K562 (cell line): ENCODE data around the gene CNDP2. TPM values are rescaled to one million over a fixed set of nuclear protein-coding genes. Genes with fewer than 3 reads are reported as not detected.

Source experiments
- ARID2 ChIP-seq: fragments of 450-650 bp; IDR thresholded peaks from 2 replicates; pipeline ENCODE4 v1.6.1; 2017; ENCODE audit warnings: antibody characterized with exemption, mild to moderate bottlenecking
- CBFA2T3 ChIP-seq: fragments of 450-650 bp; IDR thresholded peaks from 2 replicates; pipeline ENCODE4 v1.6.1; 2017
- ESRRB ChIP-seq: fragments of 250-450 bp; sonication (Bioruptor Pico); IDR thresholded peaks from 2 replicates; pipeline ENCODE4 v1.5.0; 2020; ENCODE audit warnings: mild to moderate bottlenecking, moderate library complexity, borderline replicate concordance
- HNRNPL ChIP-seq: fragments of 200-400 bp; formaldehyde crosslinking; IDR thresholded peaks from 2 replicates; pipeline ENCODE4 v1.6.1; 2017; ENCODE audit warnings: low read depth, mild to moderate bottlenecking, low read length
- HOMEZ ChIP-seq: fragments of 250-450 bp; sonication (Bioruptor Pico); IDR thresholded peaks from 2 replicates; pipeline ENCODE4 v1.4.0; 2020; ENCODE audit warnings: mild to moderate bottlenecking, moderate library complexity
- NCOA1 ChIP-seq: fragments of 450-650 bp; IDR thresholded peaks from 2 replicates; pipeline ENCODE4 v1.6.1; 2016; ENCODE audit warnings: low read depth
- SAFB ChIP-seq: fragments of 200-400 bp; formaldehyde crosslinking; IDR thresholded peaks from 2 replicates; pipeline ENCODE4 v1.6.1; 2017; ENCODE audit warnings: low read depth, low read length, borderline replicate concordance
- SNAPC5 ChIP-seq: fragments of 250-450 bp; sonication (Bioruptor Pico); IDR thresholded peaks from 2 replicates; pipeline ENCODE4 v1.8.0; 2021; ENCODE audit warnings: moderate library complexity, mild to moderate bottlenecking, inconsistent platforms
- STAT5A ChIP-seq: IDR thresholded peaks from 2 replicates; pipeline ENCODE4 v1.6.1; 2012; ENCODE audit warnings: low read length, inconsistent platforms, borderline replicate concordance
- YY1 ChIP-seq, 3 experiments: IDR thresholded peaks; 2 replicates each; pipeline ENCODE4 v1.6.1; 2011; ENCODE audit warnings: low read length in 2 of 3, mild to moderate bottlenecking in 2 of 3, moderate library complexity in 2 of 3, borderline replicate concordance in 1 of 3, control low read depth in 1 of 3, low read depth in 1 of 3; ENCODE audit not compliant: insufficient read depth in 3 of 3, insufficient replicate concordance in 2 of 3, control insufficient read depth in 1 of 3, insufficient read length in 1 of 3; ENCODE audit errors: extremely low read depth in 1 of 3
- ZNF143 ChIP-seq: sonication (generic); formaldehyde crosslinking; IDR thresholded peaks from 2 replicates; pipeline ENCODE4 v1.9.0; 2022; ENCODE audit warnings: mild to moderate bottlenecking, missing genetic modification reagents
- ZNF280A ChIP-seq: fragments of 450-650 bp; IDR thresholded peaks from 2 replicates; pipeline ENCODE4 v1.6.1; 2018; ENCODE audit warnings: mild to moderate bottlenecking, low read depth; ENCODE audit not compliant: partially characterized antibody
- ZNF76 ChIP-seq: fragments of 250-450 bp; sonication (Bioruptor Pico); IDR thresholded peaks from 2 replicates; pipeline ENCODE4 v1.4.0; 2020; ENCODE audit warnings: mild to moderate bottlenecking, moderate library complexity, borderline replicate concordance
- polyA plus RNA-seq, 8 experiments: library from polyadenylated mRNA; depleted of rRNA in 4 of 8; stranded (reverse) in 5 of 8; unstranded in 3 of 8; fragments of >200 nt; fragmentation: Nextera tagmentation in 2 of 8; fragmentation: Illumina TruSeq in 1 of 8; extraction: Ambion mirVana in 2 of 8; extraction: Trizol in 1 of 8; gene quantifications; 2 replicates each; pipeline versions ENCODE4 v1.2.1 to v1.2.3, GENCODE V29; 2011 to 2014; ENCODE audit warnings: inconsistent platforms in 1 of 8, missing spikeins in 1 of 8
- total RNA-seq, 7 experiments: library from RNA; depleted of rRNA in 6 of 7; stranded (reverse); fragments of >200 nt in 6 of 7; fragmentation: Illumina TruSeq in 2 of 7; extraction: Trizol in 2 of 7; gene quantifications; 2 replicates each; pipeline versions ENCODE4 v1.2.1 to v1.2.3, GENCODE V29; 2011 to 2021; ENCODE audit warnings: low replicate concordance in 1 of 7
- TF ChIP-seq, protein P1 (sequence below): sonication (generic); formaldehyde crosslinking; IDR thresholded peaks from 2 replicates; pipeline ENCODE4 v1.8.0; 2022; ENCODE audit warnings: mild to moderate bottlenecking, low read depth, missing genetic modification reagents
- TF ChIP-seq, protein P2 (sequence below): sonication (generic); formaldehyde crosslinking; IDR thresholded peaks from 2 replicates; pipeline ENCODE4 v1.9.0; 2022; ENCODE audit warnings: mild to moderate bottlenecking, missing genetic modification reagents

CNDP2 gene
- total and polyA plus RNA-seq, 9 of the 15 experiments (the other 6 are each of a cell fraction or from before 2014, with no cell fraction given): 34.1 to 128 (median 53.8) TPM

- TF ChIP-seq ZNF143 (CRISPR knock-in tag) (no peak), CBFA2T3 (no peak), YY1 (IDR thresholded peaks at IDR 0.05; ENCODE audit: borderline replicate concordance in 1 of 3, control insufficient read depth in 1 of 3, extremely low read depth in 1 of 3, insufficient read depth in 3 of 3, insufficient read length in 1 of 3, insufficient replicate concordance in 2 of 3, low read depth in 1 of 3, low read length in 2 of 3) (no peak), ARID2 (no peak), NCOA1 (no peak), STAT5A (no peak), SNAPC5 (CRISPR knock-in tag) (no peak), SAFB (peak; percentile 70; the same call in 1 of the 2 replicates), ZNF280A (no peak), HOMEZ (CRISPR knock-in tag) (no peak), HNRNPL (no peak), ESRRB (CRISPR knock-in tag) (no peak), ZNF76 (no peak)
- TF ChIP-seq, protein P1, sequence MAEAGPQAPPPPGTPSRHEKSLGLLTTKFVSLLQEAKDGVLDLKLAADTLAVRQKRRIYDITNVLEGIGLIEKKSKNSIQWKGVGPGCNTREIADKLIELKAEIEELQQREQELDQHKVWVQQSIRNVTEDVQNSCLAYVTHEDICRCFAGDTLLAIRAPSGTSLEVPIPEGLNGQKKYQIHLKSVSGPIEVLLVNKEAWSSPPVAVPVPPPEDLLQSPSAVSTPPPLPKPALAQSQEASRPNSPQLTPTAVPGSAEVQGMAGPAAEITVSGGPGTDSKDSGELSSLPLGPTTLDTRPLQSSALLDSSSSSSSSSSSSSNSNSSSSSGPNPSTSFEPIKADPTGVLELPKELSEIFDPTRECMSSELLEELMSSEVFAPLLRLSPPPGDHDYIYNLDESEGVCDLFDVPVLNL: no peak
- TF ChIP-seq, protein P2, sequence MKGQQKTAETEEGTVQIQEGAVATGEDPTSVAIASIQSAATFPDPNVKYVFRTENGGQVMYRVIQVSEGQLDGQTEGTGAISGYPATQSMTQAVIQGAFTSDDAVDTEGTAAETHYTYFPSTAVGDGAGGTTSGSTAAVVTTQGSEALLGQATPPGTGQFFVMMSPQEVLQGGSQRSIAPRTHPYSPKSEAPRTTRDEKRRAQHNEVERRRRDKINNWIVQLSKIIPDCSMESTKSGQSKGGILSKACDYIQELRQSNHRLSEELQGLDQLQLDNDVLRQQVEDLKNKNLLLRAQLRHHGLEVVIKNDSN (CRISPR knock-in tag): peak; percentile 96
Observed at GRCh38 chr18:74495581-74496507, at the start of gene CNDP2 (continued).
